Thyroid gland (tissue), 4 donors: Measurements from ENCODE around the gene GRIN2D.

ENCODE experiments used
- POLR2A ChIP-seq, 2 donors: fragments of 450-650 bp; IDR thresholded peaks; one replicate each; pipeline ENCODE4 v1.6.1; 2017; ENCODE audit warnings: antibody characterized with exemption in 2 of 2, mild to moderate bottlenecking in 2 of 2, moderate library complexity in 1 of 2
- TF ChIP-seq, protein P1 (sequence below), 6 experiments: fragments of 200-600 bp in 3 of 6; fragments of 450-650 bp in 3 of 6; sonication (generic) in 3 of 6; IDR thresholded peaks; one replicate each; pipeline ENCODE4 v1.5.1; 2016 to 2019; ENCODE audit warnings: antibody characterized with exemption in 6 of 6, mild to moderate bottlenecking in 2 of 6, inconsistent platforms in 1 of 6, moderate library complexity in 1 of 6

DNA sequence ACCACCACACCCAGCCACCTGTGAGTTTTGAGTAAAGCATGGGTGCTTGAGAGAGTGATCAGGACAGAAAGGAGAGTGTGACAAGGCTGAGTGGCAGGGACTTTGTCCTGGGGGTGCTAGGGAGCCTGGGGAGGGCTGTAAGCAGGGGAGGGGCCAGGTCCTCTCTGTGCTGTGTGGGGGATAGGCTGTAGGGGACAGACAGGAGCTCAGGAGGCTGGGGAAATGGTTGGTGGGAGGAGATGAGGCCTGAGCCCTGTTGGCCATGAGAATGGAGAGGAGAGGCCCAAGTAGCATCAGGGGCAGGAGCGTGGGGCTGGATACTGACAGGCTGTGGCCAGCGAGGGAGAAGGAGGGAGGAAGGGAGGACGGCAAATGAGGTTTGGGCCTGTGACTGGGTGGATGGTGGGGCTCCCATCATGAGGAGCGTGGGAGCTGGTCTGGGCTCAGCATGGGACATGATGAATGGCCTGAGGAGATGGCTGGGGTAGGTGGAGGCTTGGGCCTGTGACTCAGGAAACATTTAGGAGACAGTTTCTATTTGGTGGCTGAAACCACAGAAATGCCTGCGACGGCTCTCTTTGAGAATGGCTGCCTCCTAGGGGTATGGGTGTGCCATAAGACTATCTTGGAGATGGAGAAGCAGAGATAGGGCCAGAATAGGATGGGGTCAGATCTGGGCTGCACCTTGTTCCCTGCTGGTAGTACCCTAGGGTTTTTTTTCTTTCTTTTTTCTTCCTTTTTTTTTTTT lies 25.0 kb downstream of the GRIN2D start:
- TF ChIP-seq, protein P1, sequence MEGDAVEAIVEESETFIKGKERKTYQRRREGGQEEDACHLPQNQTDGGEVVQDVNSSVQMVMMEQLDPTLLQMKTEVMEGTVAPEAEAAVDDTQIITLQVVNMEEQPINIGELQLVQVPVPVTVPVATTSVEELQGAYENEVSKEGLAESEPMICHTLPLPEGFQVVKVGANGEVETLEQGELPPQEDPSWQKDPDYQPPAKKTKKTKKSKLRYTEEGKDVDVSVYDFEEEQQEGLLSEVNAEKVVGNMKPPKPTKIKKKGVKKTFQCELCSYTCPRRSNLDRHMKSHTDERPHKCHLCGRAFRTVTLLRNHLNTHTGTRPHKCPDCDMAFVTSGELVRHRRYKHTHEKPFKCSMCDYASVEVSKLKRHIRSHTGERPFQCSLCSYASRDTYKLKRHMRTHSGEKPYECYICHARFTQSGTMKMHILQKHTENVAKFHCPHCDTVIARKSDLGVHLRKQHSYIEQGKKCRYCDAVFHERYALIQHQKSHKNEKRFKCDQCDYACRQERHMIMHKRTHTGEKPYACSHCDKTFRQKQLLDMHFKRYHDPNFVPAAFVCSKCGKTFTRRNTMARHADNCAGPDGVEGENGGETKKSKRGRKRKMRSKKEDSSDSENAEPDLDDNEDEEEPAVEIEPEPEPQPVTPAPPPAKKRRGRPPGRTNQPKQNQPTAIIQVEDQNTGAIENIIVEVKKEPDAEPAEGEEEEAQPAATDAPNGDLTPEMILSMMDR (IDR thresholded peaks at IDR 0.05): no peak
- TF ChIP-seq POLR2A (IDR thresholded peaks at IDR 0.05): no peak
